Neural crest cell (in vitro differentiated cells): ENCODE measurements around the gene WASHC2A. TPM values are rescaled to one million over a fixed set of nuclear protein-coding genes. Genes with fewer than 3 reads are reported as not detected.
"Not testable (repeated sequence)": the region's sequence is repeated elsewhere in the genome, so short reads cannot be mapped to it uniquely, and the experiment has no call there.

Experiments used
- DNase-seq: peaks from one replicate; pipeline ENCODE4 v3.0.0; 2021; ENCODE audit warnings: low read depth, mixed read lengths, low spot score
- H3K27ac Mint-ChIP-seq: one replicate; pipeline ENCODE4 v1.8.0; 2021; ENCODE audit warnings: mild to moderate bottlenecking, mixed read lengths; ENCODE audit not compliant: unreplicated experiment
- H3K27me3 Mint-ChIP-seq: 2 replicates; pipeline ENCODE4 v1.8.0; 2021; ENCODE audit warnings: low read depth, mild to moderate bottlenecking, mixed read lengths
- H3K36me3 Mint-ChIP-seq: 2 replicates; pipeline ENCODE4 v1.8.0; 2021; ENCODE audit warnings: low read depth, mild to moderate bottlenecking, mixed read lengths
- H3K4me1 Mint-ChIP-seq: 2 replicates; pipeline ENCODE4 v1.8.0; 2021; ENCODE audit warnings: mixed read lengths
- H3K4me3 Mint-ChIP-seq: one replicate; pipeline ENCODE4 v1.8.0; 2021; ENCODE audit warnings: mild to moderate bottlenecking, mixed read lengths
- H3K9me3 Mint-ChIP-seq: 2 replicates; pipeline ENCODE4 v1.8.0; 2021; ENCODE audit warnings: mixed read lengths
- total RNA-seq: library from RNA; stranded (reverse); gene quantifications from 2 replicates; pipeline ENCODE4 v1.2.1, GENCODE V29; 2021

The WASHC2A gene
- total RNA-seq, 1 donor from 2014 or later: 38.5 TPM

GRCh38 chr10:50102267-50102666 lies 34.5 kb downstream of the WASHC2A start:
- not testable (repeated sequence) for H3K36me3 Mint-ChIP-seq, H3K9me3 Mint-ChIP-seq

GRCh38 chr10:50108999-50109698 lies 41.4 kb downstream of the WASHC2A start:
- not testable (repeated sequence) for H3K4me3 Mint-ChIP-seq

More at GRCh38 chr10:50102267-50102666, 34.5 kb downstream of the WASHC2A start:
- not testable (repeated sequence) for H3K27ac Mint-ChIP-seq, DNase-seq, H3K27me3 Mint-ChIP-seq, H3K4me3 Mint-ChIP-seq, H3K4me1 Mint-ChIP-seq

GRCh38 chr10:50112419-50113112 lies 44.8 kb downstream of the WASHC2A start:
- H3K9me3 Mint-ChIP-seq, H3K27ac Mint-ChIP-seq, DNase-seq, H3K4me1 Mint-ChIP-seq, H3K36me3 Mint-ChIP-seq, H3K27me3 Mint-ChIP-seq, H3K4me3 Mint-ChIP-seq: not testable (repeated sequence)

More at GRCh38 chr10:50108999-50109698, 41.4 kb downstream of the WASHC2A start:
- not testable (repeated sequence) for H3K27me3 Mint-ChIP-seq, H3K36me3 Mint-ChIP-seq, DNase-seq, H3K27ac Mint-ChIP-seq, H3K9me3 Mint-ChIP-seq, H3K4me1 Mint-ChIP-seq

GRCh38 chr10:50126765-50127164 lies 59.0 kb downstream of the WASHC2A start:
- not testable (repeated sequence) for H3K4me3 Mint-ChIP-seq, DNase-seq, H3K36me3 Mint-ChIP-seq, H3K27me3 Mint-ChIP-seq, H3K4me1 Mint-ChIP-seq, H3K9me3 Mint-ChIP-seq, H3K27ac Mint-ChIP-seq

DNA sequence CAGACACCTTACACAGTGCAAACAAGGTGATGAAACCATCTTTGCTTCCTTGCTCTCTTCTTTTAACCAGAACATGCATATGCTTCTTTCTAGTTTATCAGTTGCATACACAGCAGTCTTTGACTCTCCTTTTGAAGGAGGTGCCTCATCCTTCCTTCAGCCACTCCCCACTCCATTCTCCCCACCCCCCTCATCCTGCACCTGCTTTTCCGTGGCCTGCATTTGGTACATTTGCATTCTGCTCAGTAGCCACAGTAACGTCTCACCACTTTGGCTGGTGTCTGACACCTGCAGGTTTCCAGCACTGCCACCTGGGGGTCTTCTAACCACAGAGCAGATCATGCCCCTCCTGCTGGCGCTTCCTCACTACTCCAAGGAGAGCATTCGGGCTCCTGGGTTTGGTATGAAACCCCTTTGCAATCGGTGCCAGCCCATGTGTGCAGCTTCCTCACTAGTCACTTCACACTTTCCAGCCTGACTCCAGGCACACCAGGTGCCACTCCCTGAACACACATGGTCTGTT lies 60.1 kb downstream of the WASHC2A start:
- not testable (repeated sequence) for H3K27me3 Mint-ChIP-seq, H3K36me3 Mint-ChIP-seq, H3K9me3 Mint-ChIP-seq, H3K4me3 Mint-ChIP-seq, DNase-seq, H3K4me1 Mint-ChIP-seq, H3K27ac Mint-ChIP-seq

DNA sequence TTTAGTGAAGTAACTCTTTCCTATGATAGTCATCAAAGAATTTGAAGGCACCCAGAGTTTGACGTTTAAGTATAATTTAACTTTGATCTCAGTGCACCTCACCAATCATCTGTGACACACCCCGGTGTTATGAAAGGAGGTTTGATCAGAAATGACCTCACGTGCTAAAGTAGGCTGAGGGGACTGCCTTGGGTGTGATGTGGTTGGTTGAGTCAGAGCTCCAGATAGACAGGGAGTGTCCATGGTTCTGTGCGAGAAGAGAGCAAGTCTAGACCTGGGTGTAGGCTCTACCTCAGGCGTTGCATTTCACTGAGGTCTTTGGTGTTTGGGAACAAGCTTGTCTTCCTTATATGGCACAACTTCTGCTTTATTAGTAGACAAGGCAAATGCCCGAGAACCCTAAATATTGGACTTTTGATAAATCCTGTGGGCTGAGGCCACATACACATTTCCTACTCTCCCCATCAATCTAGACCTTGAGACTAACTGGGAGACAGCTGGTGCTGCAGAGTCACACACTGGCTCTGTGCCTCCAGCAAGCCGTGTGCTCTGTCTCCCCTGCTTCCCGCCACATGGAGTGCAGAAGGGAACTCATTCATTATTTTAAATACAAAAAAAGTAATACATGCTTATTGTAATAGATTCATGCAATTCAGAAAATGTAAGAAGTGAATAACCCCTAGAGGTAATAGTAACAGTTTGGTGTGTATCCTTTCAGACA lies 63.7 kb downstream of the WASHC2A start:
- H3K36me3 Mint-ChIP-seq, H3K9me3 Mint-ChIP-seq, H3K4me3 Mint-ChIP-seq, H3K27me3 Mint-ChIP-seq, DNase-seq, H3K4me1 Mint-ChIP-seq, H3K27ac Mint-ChIP-seq: not testable (repeated sequence)

DNA sequence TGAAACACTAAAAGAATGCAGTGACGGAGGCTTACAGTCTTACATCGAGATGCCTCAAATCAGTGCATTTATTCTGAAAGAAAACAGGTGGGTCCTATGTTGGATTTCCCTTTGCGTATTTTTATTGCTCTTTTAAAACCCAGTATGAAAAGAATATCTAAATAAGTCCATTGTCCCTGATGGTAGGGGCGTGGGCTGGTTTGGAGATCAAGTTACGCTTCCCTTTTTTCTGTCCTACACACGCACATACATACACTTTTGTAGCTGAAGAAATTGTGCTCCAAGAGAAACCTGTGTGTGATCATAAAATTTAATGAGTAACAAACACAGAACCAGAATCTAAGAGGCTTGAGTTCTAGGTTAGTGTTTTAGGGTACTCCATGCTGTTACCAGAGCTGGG lies 64.6 kb downstream of the WASHC2A start:
- H3K9me3 Mint-ChIP-seq, DNase-seq, H3K27ac Mint-ChIP-seq, H3K27me3 Mint-ChIP-seq, H3K4me1 Mint-ChIP-seq, H3K36me3 Mint-ChIP-seq, H3K4me3 Mint-ChIP-seq: not testable (repeated sequence)

- H3K4me3 Mint-ChIP-seq, DNase-seq, H3K36me3 Mint-ChIP-seq, H3K4me1 Mint-ChIP-seq, H3K9me3 Mint-ChIP-seq, H3K27ac Mint-ChIP-seq, H3K27me3 Mint-ChIP-seq: not testable (repeated sequence)
These were observed 65.1 kb downstream of the WASHC2A start for GRCh38 chr10:50132841-50133240.

GRCh38 chr10:50143512-50144174 lies 75.9 kb downstream of the WASHC2A start:
- DNase-seq, H3K9me3 Mint-ChIP-seq, H3K4me3 Mint-ChIP-seq, H3K36me3 Mint-ChIP-seq, H3K4me1 Mint-ChIP-seq, H3K27ac Mint-ChIP-seq, H3K27me3 Mint-ChIP-seq: not testable (repeated sequence)

DNA sequence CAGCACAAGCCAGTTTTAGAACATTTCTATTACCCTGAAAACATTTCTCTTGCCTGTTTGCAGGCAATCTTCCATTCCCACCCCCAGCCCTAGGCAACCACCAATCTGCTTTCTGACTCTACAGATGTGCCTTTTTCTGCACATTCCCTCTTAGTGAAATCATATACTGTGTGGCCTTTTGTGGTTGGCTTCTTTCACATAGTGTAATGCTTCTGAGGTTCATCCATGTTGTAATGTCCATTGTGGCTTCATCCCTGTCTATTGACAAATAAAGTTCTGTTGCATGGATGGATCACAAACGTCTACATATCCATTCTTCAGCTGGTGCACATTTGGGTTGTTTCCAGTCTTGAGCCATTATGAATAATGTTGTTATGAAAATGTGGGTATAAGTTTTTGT lies 77.8 kb downstream of the WASHC2A start:
- H3K4me3 Mint-ChIP-seq, DNase-seq, H3K27me3 Mint-ChIP-seq, H3K36me3 Mint-ChIP-seq, H3K9me3 Mint-ChIP-seq, H3K27ac Mint-ChIP-seq, H3K4me1 Mint-ChIP-seq: not testable (repeated sequence)
